ENCODE measurements around the gene GLYATL3. TPM values are rescaled to one million over a fixed set of nuclear protein-coding genes. Genes with fewer than 3 reads are reported as not detected.

GLYATL3 gene
- total RNA-seq (2022; extraction: Qiagen RNA extraction), result not detected in 5 replicates

GRCh38 chr6:49499623-49500022 lies at the start of gene GLYATL3:
GLYATL3 (plus strand) TSS chr6:49499923; CDS start chr6:49511991, 12,068 bp downstream.

GRCh38 chr6:49462927-49463611 lies 36.7 kb upstream of the GLYATL3 start, which contains the start of the genes CENPQ and MMUT:
CENPQ (plus strand) TSS chr6:49463370; CDS start chr6:49470177, 6,807 bp downstream.
MMUT (minus strand) TSS chr6:49463253; CDS start chr6:49459466, 3,787 bp downstream.

GRCh38 chr6:49550492-49551077 lies 50.9 kb downstream of the GLYATL3 start, which contains the start of gene C6orf141:
C6orf141 (plus strand) TSS chr6:49550668; CDS start chr6:49550793, 125 bp downstream.

Other genes starting within 250 kb of the GLYATL3 start
- gene MMUT, start 36.7 kb upstream of the GLYATL3 start, total RNA-seq (2022; extraction: Qiagen RNA extraction), result 5.5 to 7.8 TPM (median 6.6 TPM) in 5 replicates
- gene CENPQ, start 36.6 kb upstream of the GLYATL3 start, total RNA-seq (2022; extraction: Qiagen RNA extraction), result 5.7 to 7.4 TPM (median 7.1 TPM) in 5 replicates
- gene C6orf141, start 50.7 kb downstream of the GLYATL3 start, total RNA-seq (2022; extraction: Qiagen RNA extraction), result 7.0 to 8.7 TPM (median 8.7 TPM) in 5 replicates
- gene RHAG, start 136.9 kb downstream of the GLYATL3 start, total RNA-seq (2022; extraction: Qiagen RNA extraction), result 0.05 to 0.06 TPM in 2 of 5 replicates, not detected in the others
- not detected in 5 replicates for gene CRISP2, start 213.6 kb downstream of the GLYATL3 start, total RNA-seq (2022; extraction: Qiagen RNA extraction)
- not detected in 5 replicates for gene CRISP3, start 244.5 kb downstream of the GLYATL3 start, total RNA-seq (2022; extraction: Qiagen RNA extraction)

Measured in A549 treated with AZD2906 at 1 μM for 4 hours (cell line).